SU-DHL-6 (cell line): Measurements from ENCODE around the gene KRT12.

Source experiments
- H2AFZ ChIP-seq: fragments of 200-600 bp; sonication (generic); 2 replicates; pipeline ENCODE4 v1.6.1; 2014; ENCODE audit warnings: low read depth, mild to moderate bottlenecking, moderate library complexity, mixed read lengths, antibody characterized with exemption, low read length; ENCODE audit not compliant: severe bottlenecking
- H3F3A ChIP-seq: fragments of 200-600 bp; shearing (Covaris generic); 2 replicates; pipeline ENCODE4 v1.6.0; 2016; ENCODE audit warnings: antibody characterized with exemption, mild to moderate bottlenecking; ENCODE audit not compliant: insufficient read depth
- H3K27ac ChIP-seq: fragments of 200-600 bp; sonication (generic); 2 replicates; pipeline ENCODE4 v1.5.1; 2016; ENCODE audit warnings: low read depth, mild to moderate bottlenecking, low read length, moderate library complexity, mixed read lengths
- H3K27me3 ChIP-seq: fragments of 200-600 bp; sonication (generic), shearing (Covaris generic); 2 replicates; pipeline ENCODE4 v1.6.0; 2014; ENCODE audit warnings: mild to moderate bottlenecking, low read length
- H3K36me3 ChIP-seq: fragments of 200-600 bp; sonication (generic); 2 replicates; pipeline ENCODE4 v1.6.1; 2014; ENCODE audit warnings: mild to moderate bottlenecking, low read length, mixed read lengths
- H3K4me2 ChIP-seq: fragments of 300-600, 200-600 bp; shearing (Covaris generic), sonication (generic); 2 replicates; pipeline ENCODE4 v1.6.0; 2014; ENCODE audit warnings: low read length, low read depth, mild to moderate bottlenecking; ENCODE audit not compliant: poor library complexity, severe bottlenecking
- H3K4me3 ChIP-seq: fragments of 200-600 bp; sonication (generic); 2 replicates; pipeline ENCODE4 v1.5.1; 2014; ENCODE audit warnings: antibody characterized with exemption, low read length, mild to moderate bottlenecking, mixed read lengths; ENCODE audit not compliant: insufficient read depth, poor library complexity, severe bottlenecking
- H3K79me2 ChIP-seq: fragments of 200-600 bp; sonication (generic); 2 replicates; pipeline ENCODE4 v1.6.1; 2014; ENCODE audit warnings: mild to moderate bottlenecking, low read length, moderate library complexity; ENCODE audit not compliant: insufficient read depth
- H3K9ac ChIP-seq: fragments of 200-600 bp; sonication (generic); 2 replicates; pipeline ENCODE4 v1.7.0; 2014; ENCODE audit warnings: mild to moderate bottlenecking, low read length
- H3K9me2 ChIP-seq: fragments of 200-600 bp; sonication (generic); replicated peaks from 2 replicates; pipeline ENCODE4 v1.6.1; 2014; ENCODE audit warnings: low read length; ENCODE audit not compliant: insufficient read depth
- H3K9me3 ChIP-seq: fragments of 200-600 bp; sonication (generic); 2 replicates; pipeline ENCODE4 v1.6.1; 2014; ENCODE audit warnings: low read length, mixed read lengths; ENCODE audit not compliant: insufficient read depth
- H4K20me1 ChIP-seq: fragments of 200-600 bp; sonication (generic); 2 replicates; pipeline ENCODE4 v1.6.1; 2014; ENCODE audit warnings: low read depth, mild to moderate bottlenecking, antibody characterized with exemption, low read length, moderate library complexity, mixed read lengths
- EZH2phosphoT487 ChIP-seq: fragments of 200-600 bp; sonication (generic), shearing (Covaris generic); conservative IDR thresholded peaks from 2 replicates; pipeline ENCODE4 v1.6.1; 2018; ENCODE audit warnings: mild to moderate bottlenecking, antibody characterized with exemption, low read length, moderate library complexity, mixed read lengths
- TF ChIP-seq, protein P1 (sequence below): fragments of 200-600 bp; sonication (generic); IDR thresholded peaks from one replicate; pipeline ENCODE4 v1.5.1; 2017; ENCODE audit warnings: antibody characterized with exemption, mild to moderate bottlenecking, low read length, moderate library complexity; ENCODE audit not compliant: insufficient read depth, poor library complexity, severe bottlenecking

Gene KRT12

GRCh38 chr17:40884708-40885512 is 17.9 kb upstream of the KRT12 start, which contains the start of gene KRT20:
Gene KRT20, minus strand, starts transcription at chr17:40885242. Its CDS starts 57 bp downstream, at chr17:40885185.
- Histone ChIP-seq H3K4me3 (no peak within 1 kb of the TSS), H2AFZ (no peak within 1 kb of the TSS), H3K9me3 (no peaks in the 10 kb centered on the region), H3K79me2 (no peaks in the 10 kb centered on the region), H4K20me1 (no peaks in the 10 kb centered on the region), H3K27me3 (no peaks in the 10 kb centered on the region), H3K9ac (no peak within 1 kb of the TSS), H3K36me3 (no peaks in the 10 kb centered on the region), H3K27ac (no peak within 1 kb of the TSS), H3K4me2 (no peak within 1 kb of the TSS), H3F3A (no peaks in the 10 kb centered on the region), H3K9me2 (no peaks in the 10 kb centered on the region)
- TF ChIP-seq EZH2phosphoT487 = no peak
- TF ChIP-seq, protein P1, sequence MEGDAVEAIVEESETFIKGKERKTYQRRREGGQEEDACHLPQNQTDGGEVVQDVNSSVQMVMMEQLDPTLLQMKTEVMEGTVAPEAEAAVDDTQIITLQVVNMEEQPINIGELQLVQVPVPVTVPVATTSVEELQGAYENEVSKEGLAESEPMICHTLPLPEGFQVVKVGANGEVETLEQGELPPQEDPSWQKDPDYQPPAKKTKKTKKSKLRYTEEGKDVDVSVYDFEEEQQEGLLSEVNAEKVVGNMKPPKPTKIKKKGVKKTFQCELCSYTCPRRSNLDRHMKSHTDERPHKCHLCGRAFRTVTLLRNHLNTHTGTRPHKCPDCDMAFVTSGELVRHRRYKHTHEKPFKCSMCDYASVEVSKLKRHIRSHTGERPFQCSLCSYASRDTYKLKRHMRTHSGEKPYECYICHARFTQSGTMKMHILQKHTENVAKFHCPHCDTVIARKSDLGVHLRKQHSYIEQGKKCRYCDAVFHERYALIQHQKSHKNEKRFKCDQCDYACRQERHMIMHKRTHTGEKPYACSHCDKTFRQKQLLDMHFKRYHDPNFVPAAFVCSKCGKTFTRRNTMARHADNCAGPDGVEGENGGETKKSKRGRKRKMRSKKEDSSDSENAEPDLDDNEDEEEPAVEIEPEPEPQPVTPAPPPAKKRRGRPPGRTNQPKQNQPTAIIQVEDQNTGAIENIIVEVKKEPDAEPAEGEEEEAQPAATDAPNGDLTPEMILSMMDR = no peak

GRCh38 chr17:40883626-40884334 is 16.8 kb upstream of the KRT12 start:
- Histone ChIP-seq H4K20me1 (no peaks in the 10 kb centered on the region), H3K4me3 (no peak overlapping the region), H3K9ac (no peak overlapping the region), H3F3A (no peaks in the 10 kb centered on the region), H3K27ac (no peak overlapping the region), H3K4me2 (no peak overlapping the region), H3K79me2 (no peaks in the 10 kb centered on the region), H3K9me3 (no peaks in the 10 kb centered on the region), H3K36me3 (no peaks in the 10 kb centered on the region), H3K9me2 (no peaks in the 10 kb centered on the region), H2AFZ (no peak overlapping the region), H3K27me3 (no peaks in the 10 kb centered on the region)
- TF ChIP-seq EZH2phosphoT487 = no peak
- TF ChIP-seq, protein P1 = no peak

GRCh38 chr17:40883031-40883430 is 16.0 kb upstream of the KRT12 start:
- Histone ChIP-seq H3K9me2 (no peaks in the 10 kb centered on the region), H3K4me2 (no peak overlapping the region), H3F3A (no peaks in the 10 kb centered on the region), H4K20me1 (no peaks in the 10 kb centered on the region), H3K27ac (no peak overlapping the region), H3K9ac (no peak overlapping the region), H3K27me3 (no peaks in the 10 kb centered on the region), H3K9me3 (no peaks in the 10 kb centered on the region), H3K79me2 (no peaks in the 10 kb centered on the region), H3K36me3 (no peaks in the 10 kb centered on the region), H3K4me3 (no peak overlapping the region), H2AFZ (no peak overlapping the region)
- TF ChIP-seq, protein P1 = no peak
- no peak for TF ChIP-seq EZH2phosphoT487
